H9 (cell line): ENCODE data around the gene POR. TPM values are rescaled to one million over a fixed set of nuclear protein-coding genes. Genes with fewer than 3 reads are reported as not detected.

Source experiments
- DNase-seq: peaks from one replicate; pipeline ENCODE4 v3.0.0-alpha.2; 2017
- H2AFZ ChIP-seq: one replicate; pipeline ENCODE4 v1.6.1; 2013; ENCODE audit warnings: mild to moderate bottlenecking, low read length, control low read depth, moderate library complexity
- H2AK5ac ChIP-seq: 2 replicates; pipeline ENCODE4 v1.6.1; 2013; ENCODE audit warnings: low read length, control low read depth, mixed read lengths; ENCODE audit not compliant: insufficient read length
- H2BK120ac ChIP-seq: one replicate; pipeline ENCODE4 v1.6.1; 2013; ENCODE audit warnings: low read depth, mild to moderate bottlenecking, low read length, control low read depth, inconsistent platforms; ENCODE audit not compliant: poor library complexity, severe bottlenecking
- H2BK12ac ChIP-seq: 2 replicates; pipeline ENCODE4 v1.6.1; 2013; ENCODE audit warnings: low read length, control low read depth, mixed read lengths, low read depth; ENCODE audit not compliant: insufficient read length
- H2BK15ac ChIP-seq: 2 replicates; pipeline ENCODE4 v1.6.1; 2013; ENCODE audit warnings: low read depth, low read length, control low read depth
- H2BK20ac ChIP-seq: one replicate; pipeline ENCODE4 v1.6.1; 2013; ENCODE audit warnings: low read depth, mild to moderate bottlenecking, low read length, control low read depth, inconsistent platforms; ENCODE audit not compliant: poor library complexity, severe bottlenecking
- H2BK5ac ChIP-seq: 2 replicates; pipeline ENCODE4 v1.6.1; 2013; ENCODE audit warnings: low read length, control low read depth, mixed read lengths; ENCODE audit not compliant: insufficient read length
- H3K14ac ChIP-seq: 2 replicates; pipeline ENCODE4 v1.6.1; 2013; ENCODE audit warnings: low read length, control low read depth; ENCODE audit not compliant: insufficient read depth
- H3K18ac ChIP-seq: 2 replicates; pipeline ENCODE4 v1.6.1; 2013; ENCODE audit warnings: low read depth, mild to moderate bottlenecking, mixed read lengths, low read length, control low read depth; ENCODE audit not compliant: insufficient read length
- H3K23ac ChIP-seq: 2 replicates; pipeline ENCODE4 v1.6.1; 2013; ENCODE audit warnings: low read length, control low read depth, mixed read lengths, low read depth; ENCODE audit not compliant: insufficient read length
- H3K23me2 ChIP-seq: 2 replicates; pipeline ENCODE4 v1.6.1; 2013; ENCODE audit warnings: low read depth, mild to moderate bottlenecking, mixed read lengths, low read length, control low read depth; ENCODE audit not compliant: insufficient read length, poor library complexity, severe bottlenecking
- H3K27ac ChIP-seq: 2 replicates; pipeline ENCODE4 v1.5.1; 2013; ENCODE audit warnings: low read length, control low read depth, mixed read lengths, low read depth; ENCODE audit not compliant: insufficient read length
- H3K27me3 ChIP-seq: 2 replicates; pipeline ENCODE4 v1.6.1; 2013; ENCODE audit warnings: low read length, control low read depth, inconsistent platforms; ENCODE audit not compliant: insufficient read depth
- H3K4ac ChIP-seq: 2 replicates; pipeline ENCODE4 v1.6.1; 2013; ENCODE audit warnings: low read depth, mild to moderate bottlenecking, control low read depth, inconsistent platforms, low read length, moderate library complexity
- H3K4me1 ChIP-seq: 2 replicates; pipeline ENCODE4 v1.6.1; 2013; ENCODE audit warnings: low read length, control low read depth, inconsistent platforms; ENCODE audit not compliant: insufficient read depth
- H3K4me2 ChIP-seq: 2 replicates; pipeline ENCODE4 v1.6.1; 2013; ENCODE audit warnings: low read length, control low read depth, mixed read lengths; ENCODE audit not compliant: insufficient read length, insufficient read depth
- H3K56ac ChIP-seq: 2 replicates; pipeline ENCODE4 v1.6.1; 2013; ENCODE audit warnings: low read depth, mild to moderate bottlenecking, mixed read lengths, low read length, control low read depth; ENCODE audit not compliant: insufficient read length
- H3K79me1 ChIP-seq: 2 replicates; pipeline ENCODE4 v1.6.1; 2013; ENCODE audit warnings: low read depth, mild to moderate bottlenecking, moderate library complexity, low read length, control low read depth, inconsistent platforms; ENCODE audit not compliant: insufficient read depth, poor library complexity, severe bottlenecking
- H3K79me2 ChIP-seq: 2 replicates; pipeline ENCODE4 v1.6.1; 2013; ENCODE audit warnings: low read length, control low read depth, inconsistent platforms; ENCODE audit not compliant: insufficient read depth
- H3K9ac ChIP-seq: 2 replicates; pipeline ENCODE4 v1.6.1; 2013; ENCODE audit warnings: low read length, control low read depth, mixed read lengths; ENCODE audit not compliant: insufficient read length; ENCODE audit errors: extremely low read depth
- H3K9me3 ChIP-seq: one replicate; pipeline ENCODE4 v1.6.1; 2013; ENCODE audit warnings: low read depth, low read length, inconsistent platforms; ENCODE audit not compliant: control insufficient read depth
- H3T11ph ChIP-seq: one replicate; pipeline ENCODE4 v1.6.1; 2013; ENCODE audit warnings: mild to moderate bottlenecking, low read length, control low read depth, inconsistent platforms
- H4K20me1 ChIP-seq: one replicate; pipeline ENCODE4 v1.6.1; 2013; ENCODE audit not compliant: control insufficient read depth, insufficient read length, insufficient read depth
- H4K5ac ChIP-seq: 2 replicates; pipeline ENCODE4 v1.6.1; 2013; ENCODE audit warnings: low read depth, mild to moderate bottlenecking, mixed read lengths, low read length, control low read depth; ENCODE audit not compliant: insufficient read length
- H4K8ac ChIP-seq: replicated peaks from 2 replicates; pipeline ENCODE4 v1.6.1; 2013; ENCODE audit warnings: low read length, control low read depth, mixed read lengths, low read depth; ENCODE audit not compliant: insufficient read length
- H4K91ac ChIP-seq: 2 replicates; pipeline ENCODE4 v1.6.1; 2013; ENCODE audit warnings: low read depth, mild to moderate bottlenecking, moderate library complexity, mixed read lengths, low read length, control low read depth; ENCODE audit not compliant: insufficient read length
- H3K27ac Mint-ChIP-seq, 3 experiments: 2 replicates in 2 of 3; 3 replicates in 1 of 3; pipeline ENCODE4 v1.8.0; 2020 to 2021; ENCODE audit warnings: mixed read lengths in 3 of 3, mild to moderate bottlenecking in 1 of 3, moderate library complexity in 1 of 3
- H3K27me3 Mint-ChIP-seq: 2 replicates; pipeline ENCODE4 v1.8.0; 2021; ENCODE audit warnings: low read depth, mild to moderate bottlenecking, moderate library complexity, mixed read lengths
- H3K36me3 Mint-ChIP-seq, 3 experiments: 2 replicates in 2 of 3; 3 replicates in 1 of 3; pipeline ENCODE4 v1.8.0; 2020 to 2021; ENCODE audit warnings: low read depth in 3 of 3, mixed read lengths in 3 of 3; ENCODE audit not compliant: insufficient read depth in 1 of 3
- H3K4me1 Mint-ChIP-seq, 2 experiments: 2 replicates each; pipeline ENCODE4 v1.8.0; 2020; ENCODE audit warnings: mixed read lengths in 2 of 2
- H3K4me3 Mint-ChIP-seq, 2 experiments: 2 replicates in 1 of 2; 3 replicates in 1 of 2; pipeline ENCODE4 v1.8.0; 2020 to 2021; ENCODE audit warnings: mild to moderate bottlenecking in 2 of 2, mixed read lengths in 2 of 2, moderate library complexity in 1 of 2
- H3K9me3 Mint-ChIP-seq, 2 experiments: 2 replicates in 1 of 2; 3 replicates in 1 of 2; pipeline ENCODE4 v1.8.0; 2020; ENCODE audit warnings: mild to moderate bottlenecking in 2 of 2, mixed read lengths in 2 of 2, moderate library complexity in 1 of 2
- WGBS: extraction: QIAGEN DNeasy Blood & Tissue Kit; methylation state at CpG from one replicate; pipeline ENCODE4 v1.1.7; 2013; ENCODE audit warnings: missing lambda C conversion rate, low lambda C conversion rate, mixed read lengths; ENCODE audit not compliant: insufficient read length; ENCODE audit errors: extremely low coverage; 5-methylcytosine and 5-hydroxymethylcytosine counted together
- total RNA-seq: library from RNA; stranded (reverse); gene quantifications from 2 replicates; pipeline ENCODE4 v1.2.1, GENCODE V29; 2021
- TF ChIP-seq, protein P1 (sequence below): fragments of 200-600 bp; sonication (generic); conservative IDR thresholded peaks from 3 replicates; pipeline ENCODE4 v1.8.0; 2021; ENCODE audit warnings: antibody characterized with exemption, mild to moderate bottlenecking

The POR gene
- total RNA-seq, 1 experiment from 2014 or later, result 128 TPM

DNA sequence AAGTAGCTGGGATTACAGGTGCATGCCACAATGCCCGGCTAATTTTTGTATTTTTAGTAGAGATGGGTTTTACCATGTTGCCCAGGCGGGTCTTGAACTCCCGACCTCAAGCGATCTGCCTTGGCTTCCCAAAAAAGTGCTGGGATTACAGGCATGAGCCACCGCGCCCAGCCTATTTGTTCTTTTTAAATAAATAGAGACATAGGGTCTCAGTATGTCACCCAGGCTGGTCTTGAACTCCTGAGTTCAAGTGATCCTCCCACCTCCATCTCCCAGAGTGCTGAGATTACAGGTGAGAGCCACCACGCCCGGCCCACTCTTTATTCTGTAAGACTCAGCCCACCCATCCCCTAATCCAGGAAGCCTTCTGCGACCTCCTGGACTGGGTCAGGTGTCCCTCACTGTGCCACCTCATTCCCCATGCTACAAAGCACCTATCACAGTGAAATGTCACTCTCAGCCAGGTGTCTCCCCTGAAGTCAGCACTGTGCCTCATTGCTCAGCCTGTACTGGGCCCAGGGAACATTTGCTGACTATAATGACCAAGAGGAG, 76.7 kb downstream of the POR start:
- Histone ChIP-seq H3K23me2 (peaks cover 15% of the 10 kb centered on the region), H3K4ac (no peak overlapping the region), H2BK15ac (no peak overlapping the region), H3K9ac (no peak overlapping the region), H3K23ac (no peak overlapping the region), H3T11ph (no peak overlapping the region), H3K27ac (no peak overlapping the region), H2BK12ac (no peak overlapping the region), H3K18ac (no peak overlapping the region), H2BK120ac (no peak overlapping the region), H2BK5ac (no peak overlapping the region), H2AK5ac (no peak overlapping the region), H3K9me3 (no peaks in the 10 kb centered on the region), H3K4me1 (peaks cover 8% of the 10 kb centered on the region; the same call in 1 of the 2 replicates), H3K56ac (no peak overlapping the region), H4K5ac (no peak overlapping the region), H3K27me3 (no peaks in the 10 kb centered on the region), H4K8ac (no peak overlapping the region), H3K79me1 (no peaks in the 10 kb centered on the region), H2BK20ac (no peak overlapping the region), H3K14ac (no peak overlapping the region), H4K20me1 (peaks cover 2% of the 10 kb centered on the region), H3K79me2 (no peaks in the 10 kb centered on the region), H4K91ac (no peak overlapping the region), H3K4me2 (no peak overlapping the region), H2AFZ (no peak overlapping the region)
- no peak for DNase-seq
- TF ChIP-seq, protein P1, sequence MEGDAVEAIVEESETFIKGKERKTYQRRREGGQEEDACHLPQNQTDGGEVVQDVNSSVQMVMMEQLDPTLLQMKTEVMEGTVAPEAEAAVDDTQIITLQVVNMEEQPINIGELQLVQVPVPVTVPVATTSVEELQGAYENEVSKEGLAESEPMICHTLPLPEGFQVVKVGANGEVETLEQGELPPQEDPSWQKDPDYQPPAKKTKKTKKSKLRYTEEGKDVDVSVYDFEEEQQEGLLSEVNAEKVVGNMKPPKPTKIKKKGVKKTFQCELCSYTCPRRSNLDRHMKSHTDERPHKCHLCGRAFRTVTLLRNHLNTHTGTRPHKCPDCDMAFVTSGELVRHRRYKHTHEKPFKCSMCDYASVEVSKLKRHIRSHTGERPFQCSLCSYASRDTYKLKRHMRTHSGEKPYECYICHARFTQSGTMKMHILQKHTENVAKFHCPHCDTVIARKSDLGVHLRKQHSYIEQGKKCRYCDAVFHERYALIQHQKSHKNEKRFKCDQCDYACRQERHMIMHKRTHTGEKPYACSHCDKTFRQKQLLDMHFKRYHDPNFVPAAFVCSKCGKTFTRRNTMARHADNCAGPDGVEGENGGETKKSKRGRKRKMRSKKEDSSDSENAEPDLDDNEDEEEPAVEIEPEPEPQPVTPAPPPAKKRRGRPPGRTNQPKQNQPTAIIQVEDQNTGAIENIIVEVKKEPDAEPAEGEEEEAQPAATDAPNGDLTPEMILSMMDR, result no peak
- H3K36me3 Mint-ChIP-seq, result peaks cover 13 to 27% (median 21%) of the 10 kb centered on the region in 3 experiments
- H3K4me1 Mint-ChIP-seq, result peaks cover 26 to 51% of the 10 kb centered on the region in 2 experiments
- H3K27ac Mint-ChIP-seq, result peak overlapping the region in 1 of 3 experiments; percentile 72; a peak in 2 of 7 replicates
- WGBS, result no CpG with 5 or more reads among the region's 9 CpGs
- no peaks in the 10 kb centered on the region; the same call in 1 of the 2 replicates for H3K27me3 Mint-ChIP-seq
- H3K4me3 Mint-ChIP-seq, result no peak overlapping the region; a peak in 1 of 5 replicates
- no peaks in the 10 kb centered on the region; a peak in 1 of 5 replicates for H3K9me3 Mint-ChIP-seq
